MCF 10A (cell line): Measurements from ENCODE around the gene SCUBE2. TPM values are rescaled to one million over a fixed set of nuclear protein-coding genes. Genes with fewer than 3 reads are reported as not detected.

Experiments used
- BruUV-seq: library from RNA; stranded (reverse); fragments of 400-500 nt; replicated peaks from 2 replicates; lab custom pipeline; 2021; lab: Mats Ljungman, UMichigan
- CTCF ChIA-PET: fragments of 300-600 bp; sonication (Branson Sonifier 250); formaldehyde crosslinking; extraction: SDS; loops from one replicate; lab custom pipeline; 2021; ENCODE audit warnings: antibody characterized with exemption, inconsistent platforms; lab: Yijun Ruan, JAX
- POLR2A ChIA-PET: fragments of 300-600, 350-650 bp; sonication (Branson Sonifier 250); formaldehyde crosslinking; extraction: SDS; loops from one replicate; lab custom pipeline; 2020; ENCODE audit warnings: antibody characterized with exemption, inconsistent platforms; lab: Yijun Ruan, JAX
- DNase-seq: peaks from one replicate; pipeline ENCODE4 v3.0.0-alpha.2; 2018; ENCODE audit not compliant: unreplicated experiment
- H3K27ac Mint-ChIP-seq: one replicate; pipeline ENCODE4 v1.8.0; 2022; ENCODE audit warnings: mild to moderate bottlenecking, low read depth, mixed read lengths; ENCODE audit not compliant: unreplicated experiment
- H3K27me3 Mint-ChIP-seq: one replicate; pipeline ENCODE4 v1.8.0; 2022; ENCODE audit warnings: mixed read lengths; ENCODE audit not compliant: insufficient read depth, unreplicated experiment
- H3K36me3 Mint-ChIP-seq: one replicate; pipeline ENCODE4 v1.8.0; 2022; ENCODE audit warnings: mild to moderate bottlenecking, moderate library complexity, mixed read lengths; ENCODE audit not compliant: insufficient read depth, unreplicated experiment
- H3K4me1 Mint-ChIP-seq: one replicate; pipeline ENCODE4 v1.8.0; 2022; ENCODE audit warnings: mixed read lengths; ENCODE audit not compliant: insufficient read depth, unreplicated experiment
- H3K4me3 Mint-ChIP-seq: one replicate; pipeline ENCODE4 v1.8.0; 2022; ENCODE audit warnings: mild to moderate bottlenecking, moderate library complexity, mixed read lengths; ENCODE audit not compliant: unreplicated experiment
- H3K9me3 Mint-ChIP-seq: one replicate; pipeline ENCODE4 v1.8.0; 2022; ENCODE audit warnings: mixed read lengths; ENCODE audit not compliant: unreplicated experiment
- CTCF ChIP-seq: fragments of 200-600 bp; IDR thresholded peaks from one replicate; pipeline ENCODE4 v1.8.0; 2022; ENCODE audit warnings: antibody characterized with exemption, mild to moderate bottlenecking; ENCODE audit not compliant: unreplicated experiment
- intact Hi-C: fragments of 100-400 bp; cut with micrococcal nuclease; formaldehyde crosslinking; loops from 2 replicates; pipeline ENCODE4 v1.14.1; 2022
- total RNA-seq: library from RNA; stranded (reverse); gene quantifications from 2 replicates; pipeline ENCODE4 v1.2.3, GENCODE V29; 2022

Gene SCUBE2
- total RNA-seq, 1 experiment from 2014 or later: 0.93 TPM

GRCh38 chr11:9074338-9075029, 16.9 kb downstream of the SCUBE2 start:
- no peaks in the 10 kb centered on the region for H3K4me1 Mint-ChIP-seq

GRCh38 chr11:9073466-9074225, 17.8 kb downstream of the SCUBE2 start:
- intact Hi-C loops: no loop called here
- H3K27ac Mint-ChIP-seq: no peak overlapping the region
- POLR2A ChIA-PET: interaction anchor here (0.6 kb wide), 1 partner anchor 163 kb away, joined by 3 read pairs; no protein-coding TSS in a partner anchor

More at GRCh38 chr11:9074338-9075029, 16.9 kb downstream of the SCUBE2 start:
- no peak for DNase-seq
- TF ChIP-seq CTCF: no peak
- H3K27me3 Mint-ChIP-seq: no peaks in the 10 kb centered on the region
- no peak overlapping the region for H3K27ac Mint-ChIP-seq
- intact Hi-C loops: no loop called here
- no TSS peak for BruUV-seq
- ChIA-PET CTCF (interaction anchor here (0.6 to 1.3 kb wide), 7 partner anchors 10 to 1292 kb away, joined by 3 to 5 read pairs (median 3); no protein-coding TSS in a partner anchor), POLR2A (interaction anchor here (0.8 kb wide), 1 partner anchor 19 kb away, joined by 3 read pairs; no protein-coding TSS in a partner anchor)
- H3K4me3 Mint-ChIP-seq: no peak overlapping the region
- no peaks in the 10 kb centered on the region for H3K9me3 Mint-ChIP-seq
- no peaks in the 10 kb centered on the region for H3K36me3 Mint-ChIP-seq

GRCh38 chr11:9072626-9073176, 18.7 kb downstream of the SCUBE2 start:
- DNase-seq: no peak
- POLR2A ChIA-PET: no interaction called here
- no peaks in the 10 kb centered on the region for H3K9me3 Mint-ChIP-seq
- H3K27ac Mint-ChIP-seq: no peak overlapping the region
- no peaks in the 10 kb centered on the region for H3K27me3 Mint-ChIP-seq
- no peak overlapping the region for H3K4me3 Mint-ChIP-seq
- H3K4me1 Mint-ChIP-seq: no peaks in the 10 kb centered on the region
- TF ChIP-seq CTCF: no peak
- BruUV-seq: no TSS peak
- no peaks in the 10 kb centered on the region for H3K36me3 Mint-ChIP-seq
- intact Hi-C loops: no loop called here
- CTCF ChIA-PET: interaction anchor here (0.6 kb wide), 1 partner anchor 630 kb away, joined by 4 read pairs; no protein-coding TSS in a partner anchor

More at GRCh38 chr11:9073466-9074225, 17.8 kb downstream of the SCUBE2 start:
- no peak for TF ChIP-seq CTCF
- DNase-seq: no peak
- Mint-ChIP-seq H3K4me1 (no peaks in the 10 kb centered on the region), H3K36me3 (no peaks in the 10 kb centered on the region), H3K27me3 (no peaks in the 10 kb centered on the region), H3K9me3 (no peaks in the 10 kb centered on the region), H3K4me3 (no peak overlapping the region)
- CTCF ChIA-PET: interaction anchor here (0.5 to 1.3 kb wide), 5 partner anchors 20 to 65 kb away, joined by 3 to 5 read pairs (median 3); no protein-coding TSS in a partner anchor
- BruUV-seq: no TSS peak
